Coronary artery (tissue), 2 donors: ENCODE measurements around the gene B3GAT1.
"Not testable (repeated sequence)": the region's sequence is repeated elsewhere in the genome, so short reads cannot be mapped to it uniquely, and the experiment has no call there.

Experiments used
- DNase-seq: peaks from one replicate; pipeline ENCODE4 v3.0.0-alpha.2; 2017; ENCODE audit warnings: low spot score
- H3K27ac ChIP-seq, 2 donors: fragments of 200-600 bp; sonication (generic); one replicate each; pipeline ENCODE4 v1.5.1; 2016 to 2019
- H3K4me3 ChIP-seq: fragments of 200-600 bp; sonication (generic); 2 replicates; pipeline ENCODE4 v1.5.1; 2016; ENCODE audit warnings: mild to moderate bottlenecking, moderate library complexity
- TF ChIP-seq, protein P1 (sequence below): fragments of 200-600 bp; sonication (generic); IDR thresholded peaks from one replicate; pipeline ENCODE4 v1.5.1; 2019; ENCODE audit warnings: antibody characterized with exemption

The B3GAT1 gene

DNA sequence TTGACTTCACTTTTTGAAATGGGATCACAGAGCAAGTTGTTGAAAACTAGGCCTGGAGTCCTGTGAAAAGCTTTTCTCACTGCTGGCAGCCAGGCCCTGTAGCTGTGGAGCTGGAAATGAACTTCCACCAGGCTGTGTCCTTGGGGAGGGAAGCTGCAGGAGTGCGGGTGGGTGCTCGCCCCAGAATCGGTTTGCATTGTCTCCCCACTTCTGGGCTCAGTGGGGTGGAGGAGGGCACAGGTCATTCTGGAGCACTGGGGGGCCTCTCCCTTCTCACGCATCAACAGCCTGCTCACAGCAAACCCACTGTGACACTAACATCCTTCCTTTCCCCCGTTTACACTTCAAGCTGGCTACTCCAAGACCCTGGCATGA is 65.1 kb downstream of the B3GAT1 start:
- Histone ChIP-seq H3K27ac (no peak overlapping the region), H3K4me3 (no peak overlapping the region)
- TF ChIP-seq, protein P1, sequence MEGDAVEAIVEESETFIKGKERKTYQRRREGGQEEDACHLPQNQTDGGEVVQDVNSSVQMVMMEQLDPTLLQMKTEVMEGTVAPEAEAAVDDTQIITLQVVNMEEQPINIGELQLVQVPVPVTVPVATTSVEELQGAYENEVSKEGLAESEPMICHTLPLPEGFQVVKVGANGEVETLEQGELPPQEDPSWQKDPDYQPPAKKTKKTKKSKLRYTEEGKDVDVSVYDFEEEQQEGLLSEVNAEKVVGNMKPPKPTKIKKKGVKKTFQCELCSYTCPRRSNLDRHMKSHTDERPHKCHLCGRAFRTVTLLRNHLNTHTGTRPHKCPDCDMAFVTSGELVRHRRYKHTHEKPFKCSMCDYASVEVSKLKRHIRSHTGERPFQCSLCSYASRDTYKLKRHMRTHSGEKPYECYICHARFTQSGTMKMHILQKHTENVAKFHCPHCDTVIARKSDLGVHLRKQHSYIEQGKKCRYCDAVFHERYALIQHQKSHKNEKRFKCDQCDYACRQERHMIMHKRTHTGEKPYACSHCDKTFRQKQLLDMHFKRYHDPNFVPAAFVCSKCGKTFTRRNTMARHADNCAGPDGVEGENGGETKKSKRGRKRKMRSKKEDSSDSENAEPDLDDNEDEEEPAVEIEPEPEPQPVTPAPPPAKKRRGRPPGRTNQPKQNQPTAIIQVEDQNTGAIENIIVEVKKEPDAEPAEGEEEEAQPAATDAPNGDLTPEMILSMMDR = no peak
- DNase-seq = peak; percentile 43

DNA sequence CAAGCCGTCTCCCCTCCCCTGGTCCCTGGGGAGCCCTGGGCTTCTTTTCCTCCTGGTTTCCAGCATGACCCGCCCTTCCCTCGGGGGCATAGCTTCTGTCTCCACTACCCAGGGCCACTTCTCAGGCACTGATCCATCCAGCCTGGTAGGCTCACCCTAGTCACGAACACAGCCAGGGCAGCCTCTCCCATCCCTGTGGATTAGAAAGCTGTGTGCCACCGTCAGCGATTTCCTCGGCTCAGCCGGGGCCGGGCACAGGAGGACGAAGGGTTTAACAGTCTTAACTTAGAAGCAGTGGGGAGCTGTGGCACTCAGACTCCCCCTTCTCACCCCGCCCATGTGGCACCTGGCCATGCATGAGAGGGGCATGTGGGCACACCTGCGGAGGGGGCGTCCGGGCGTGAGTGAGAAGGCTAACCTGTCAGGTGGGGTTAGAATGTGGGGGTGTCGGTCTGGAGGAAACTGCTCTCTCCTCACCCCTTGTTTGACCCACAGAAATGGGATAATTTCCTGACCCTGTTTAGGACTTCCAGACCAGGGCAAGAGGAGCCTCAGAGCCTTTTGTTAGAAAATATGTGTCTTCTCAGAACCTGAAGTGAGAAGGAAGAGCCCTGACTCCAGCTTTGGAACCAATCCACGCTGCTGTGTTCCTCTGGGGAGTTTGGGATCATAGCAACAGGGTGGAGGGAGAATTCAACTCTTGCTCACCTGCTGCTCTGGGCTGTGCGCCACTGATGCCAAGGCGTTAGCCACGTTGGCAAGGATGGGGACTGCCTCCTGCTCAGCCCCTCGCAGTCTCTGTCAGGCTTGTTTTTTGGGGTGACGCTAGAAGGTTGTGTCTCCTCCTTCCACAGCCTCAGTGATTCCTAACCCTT is 65.7 kb downstream of the B3GAT1 start:
- H3K4me3 ChIP-seq = no peak overlapping the region
- no peak for DNase-seq
- H3K27ac ChIP-seq = no peak overlapping the region
- TF ChIP-seq, protein P1 = no peak

DNA sequence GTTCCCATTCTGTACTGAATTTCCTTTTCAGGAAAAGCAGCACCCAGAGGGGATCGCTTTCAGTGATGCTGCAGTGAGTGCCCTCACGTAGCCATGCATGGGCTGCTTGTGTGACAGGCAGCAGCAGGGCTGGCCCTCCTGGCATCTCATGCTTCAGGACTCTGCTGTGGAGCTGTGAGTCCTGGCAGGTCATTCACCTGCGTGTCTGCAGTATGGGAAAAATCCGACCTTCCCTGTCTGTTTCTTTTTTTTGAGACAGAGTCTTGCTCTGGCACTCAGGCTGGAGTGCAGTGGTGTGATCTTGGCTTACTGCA is 66.8 kb downstream of the B3GAT1 start:
- Histone ChIP-seq H3K27ac (no peak overlapping the region), H3K4me3 (no peak overlapping the region)
- TF ChIP-seq, protein P1 = no peak
- no peak for DNase-seq

DNA sequence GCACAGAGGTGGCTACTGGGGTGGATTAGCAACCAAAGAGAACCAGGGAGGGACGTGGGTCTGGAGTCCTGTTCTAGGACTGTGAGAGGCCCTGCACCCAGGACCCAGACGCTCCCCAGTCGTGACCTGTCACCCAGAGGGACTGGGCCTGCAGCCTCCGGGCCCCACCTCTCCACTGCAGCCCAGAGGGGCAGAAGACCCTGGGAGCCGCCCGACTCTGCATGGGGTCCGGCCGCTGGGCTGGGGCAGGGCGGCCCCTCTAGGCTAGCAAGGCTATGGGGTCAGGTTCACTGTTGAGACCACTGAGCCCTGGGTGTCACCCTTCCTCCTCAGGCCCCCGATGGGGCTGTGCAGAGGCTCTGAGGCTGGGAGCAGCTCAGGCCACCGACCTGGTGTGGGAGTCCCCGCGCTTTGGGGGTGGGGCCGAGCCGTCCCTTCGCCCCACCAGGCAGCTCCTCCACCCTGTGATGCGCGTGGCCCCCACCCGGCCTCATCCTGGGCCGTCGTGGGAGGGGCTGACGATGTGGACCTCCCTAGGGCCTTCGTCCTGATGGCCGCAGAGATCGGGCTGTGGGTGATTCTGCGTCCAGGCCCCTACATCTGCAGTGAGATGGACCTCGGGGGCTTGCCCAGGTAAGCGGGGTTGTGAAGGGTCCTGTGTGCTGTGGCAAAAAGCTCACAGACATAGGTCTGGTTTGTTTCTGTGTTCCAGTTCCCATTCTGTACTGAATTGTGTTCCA is 67.4 kb downstream of the B3GAT1 start:
- not testable (repeated sequence) for DNase-seq, H3K4me3 ChIP-seq, H3K27ac ChIP-seq

DNA sequence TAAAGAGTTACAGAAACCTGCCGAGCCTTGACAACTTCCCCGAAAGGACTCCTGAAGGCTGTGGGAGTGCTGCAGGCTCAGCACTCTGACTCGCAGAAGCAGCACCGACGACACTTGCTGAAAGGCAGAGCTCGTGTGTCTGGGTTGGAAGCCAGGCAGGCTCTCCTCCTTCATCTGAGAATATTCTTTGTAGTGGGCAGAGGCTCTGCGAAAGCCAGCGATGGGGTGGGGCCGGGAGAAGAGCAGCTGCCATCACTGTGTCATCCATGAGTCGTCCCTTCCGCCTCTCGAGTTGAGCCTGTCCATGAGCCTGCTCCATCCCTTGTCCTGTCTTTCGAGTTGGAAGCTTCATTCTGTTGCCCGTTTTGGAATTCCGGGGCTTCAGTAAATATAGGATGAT is 68.4 kb downstream of the B3GAT1 start:
- TF ChIP-seq, protein P1 = no peak
- DNase-seq = no peak
- no peak overlapping the region for H3K4me3 ChIP-seq
- H3K27ac ChIP-seq = no peak overlapping the region

DNA sequence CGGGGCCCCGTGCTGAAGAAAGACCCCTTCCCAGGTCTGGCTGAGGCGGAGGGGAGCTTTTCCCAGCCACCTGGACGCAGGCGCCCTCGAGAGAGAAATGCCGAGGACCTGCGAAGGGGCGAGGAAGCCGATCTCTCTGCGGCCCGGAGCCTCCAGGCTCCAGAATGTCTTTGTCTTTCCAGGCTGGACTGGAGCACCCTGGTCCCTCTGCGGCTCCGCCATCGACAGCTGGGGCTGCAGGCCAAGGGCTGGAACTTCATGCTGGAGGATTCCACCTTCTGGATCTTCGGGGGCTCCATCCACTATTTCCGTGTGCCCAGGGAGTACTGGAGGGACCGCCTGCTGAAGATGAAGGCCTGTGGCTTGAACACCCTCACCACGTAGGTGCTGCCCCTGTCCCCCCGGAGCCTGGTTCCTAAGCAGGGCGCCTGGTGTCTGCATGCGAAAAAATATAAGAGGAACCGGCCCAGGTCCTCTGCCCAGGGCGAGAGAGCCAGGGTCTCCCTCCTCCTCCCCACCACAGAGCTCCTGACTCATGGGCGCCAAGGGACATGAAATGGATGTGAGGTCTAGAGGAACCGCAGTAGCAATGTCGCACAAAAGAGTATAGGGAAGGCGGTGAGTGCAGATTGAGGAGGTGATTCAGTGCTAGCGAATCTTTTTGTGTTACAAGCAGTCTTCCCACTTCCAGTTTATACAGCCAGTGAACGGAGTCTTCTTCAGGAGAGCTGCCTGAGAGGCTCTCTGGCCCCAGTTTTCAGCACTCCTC is 69.3 kb downstream of the B3GAT1 start:
- TF ChIP-seq, protein P1 = no peak
- H3K27ac ChIP-seq = no peak overlapping the region
- no peak overlapping the region for H3K4me3 ChIP-seq
- DNase-seq = no peak

DNA sequence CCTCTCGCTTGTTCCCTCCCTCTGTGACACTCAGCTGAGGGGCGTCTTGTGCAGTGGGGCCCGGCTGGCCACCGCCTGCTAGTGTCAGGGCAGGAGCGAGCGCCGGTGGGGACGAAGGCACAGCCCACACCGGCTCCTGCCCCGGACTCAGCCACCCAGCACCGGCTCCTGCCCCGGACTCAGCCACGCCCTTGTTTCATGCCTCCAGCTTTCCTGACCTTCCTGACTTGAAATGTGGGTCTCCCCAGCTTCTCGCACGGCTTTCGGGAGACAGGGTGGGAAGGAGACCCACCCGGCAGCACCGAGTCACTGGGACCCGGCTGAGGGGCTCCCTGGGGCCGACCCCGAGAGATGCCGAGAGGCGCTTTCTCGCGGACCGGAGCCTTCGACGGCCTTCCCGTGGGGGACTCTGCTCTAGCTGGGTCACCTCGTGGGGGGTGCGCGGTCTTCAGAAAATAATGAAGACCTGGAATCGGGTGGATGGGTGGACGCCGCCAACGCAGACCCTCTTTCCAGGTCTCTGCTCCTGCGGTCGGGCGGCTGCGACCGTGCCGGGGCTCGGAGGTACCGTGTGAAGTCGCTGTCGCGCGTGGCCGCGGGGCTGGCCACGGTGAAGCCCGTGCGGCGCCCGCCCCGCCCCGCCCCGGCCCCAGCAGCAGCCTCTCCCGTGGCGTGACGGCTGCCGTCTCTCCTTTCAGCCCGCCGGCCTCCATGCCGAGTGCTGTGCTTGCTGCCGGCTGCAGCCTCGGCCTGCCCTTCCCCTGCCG is 70.1 kb downstream of the B3GAT1 start:
- no peak for DNase-seq
- TF ChIP-seq, protein P1 = no peak
- Histone ChIP-seq H3K27ac (no peak overlapping the region), H3K4me3 (no peak overlapping the region)
